ENCODE results near the gene PALLD.

Gene PALLD

GRCh38 chr4:168863719-168864647 lies 367.1 kb downstream of the PALLD start:
- DNase-seq: no peak

DNA sequence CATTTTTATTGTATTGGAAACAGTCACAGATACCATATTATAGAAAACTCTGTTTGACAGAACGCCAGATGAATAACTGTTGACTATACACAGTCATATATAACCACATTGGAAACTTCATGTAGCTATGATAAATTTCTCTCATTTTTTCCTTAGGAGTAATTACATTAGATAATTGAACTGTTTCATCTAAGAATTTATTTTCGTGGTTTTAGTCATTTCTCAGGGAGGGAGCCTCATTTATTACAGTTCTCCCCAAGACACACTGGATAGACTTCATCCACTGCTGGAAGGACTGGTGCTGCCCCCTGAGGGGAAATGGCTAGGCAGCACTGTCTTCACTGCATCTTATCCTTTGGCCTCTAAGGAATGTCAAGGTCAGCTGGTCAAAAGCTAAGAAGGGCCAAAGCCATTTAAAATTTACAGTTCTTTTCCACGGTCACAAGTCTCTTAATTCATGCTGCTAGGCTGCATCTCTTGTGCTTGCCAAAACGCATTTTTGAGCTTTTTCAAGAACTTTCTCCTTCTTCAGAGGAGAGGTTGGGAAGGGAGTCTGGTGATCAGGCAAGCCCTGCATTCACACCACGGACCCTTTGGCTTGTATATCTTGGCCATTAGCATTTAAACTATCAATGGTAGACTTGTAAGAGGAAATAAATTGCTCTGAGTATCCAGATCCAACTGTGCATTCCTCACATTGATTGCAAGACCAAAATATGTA lies 368.1 kb downstream of the PALLD start:
- DNase-seq: no peak

- DNase-seq: no peak
These were observed 369.0 kb downstream of the PALLD start for GRCh38 chr4:168865854-168866253.

GRCh38 chr4:168866635-168867034 lies 369.8 kb downstream of the PALLD start:
- DNase-seq: no peak

DNA sequence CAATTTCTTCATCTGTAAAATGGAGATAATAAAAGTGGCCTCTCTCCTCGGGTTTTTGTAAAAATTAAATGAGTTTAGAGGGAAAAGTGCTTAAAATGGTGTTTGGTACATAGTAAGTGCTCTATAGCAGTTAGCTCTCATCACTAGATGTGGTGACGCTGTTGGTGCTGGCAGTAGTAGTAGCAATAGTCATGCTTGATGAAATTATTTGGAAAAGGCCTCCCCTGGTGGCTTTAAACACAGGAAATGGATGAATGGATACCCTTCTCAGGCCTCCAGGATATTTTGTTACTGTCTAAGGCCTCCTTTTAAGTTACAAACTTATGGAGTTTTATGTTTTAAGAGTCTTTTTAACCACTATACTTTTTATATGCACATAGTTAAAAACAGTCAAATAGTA lies 370.3 kb downstream of the PALLD start:
- DNase-seq: no peak

GRCh38 chr4:168868044-168868781 lies 371.4 kb downstream of the PALLD start:
- DNase-seq: no peak

DNA sequence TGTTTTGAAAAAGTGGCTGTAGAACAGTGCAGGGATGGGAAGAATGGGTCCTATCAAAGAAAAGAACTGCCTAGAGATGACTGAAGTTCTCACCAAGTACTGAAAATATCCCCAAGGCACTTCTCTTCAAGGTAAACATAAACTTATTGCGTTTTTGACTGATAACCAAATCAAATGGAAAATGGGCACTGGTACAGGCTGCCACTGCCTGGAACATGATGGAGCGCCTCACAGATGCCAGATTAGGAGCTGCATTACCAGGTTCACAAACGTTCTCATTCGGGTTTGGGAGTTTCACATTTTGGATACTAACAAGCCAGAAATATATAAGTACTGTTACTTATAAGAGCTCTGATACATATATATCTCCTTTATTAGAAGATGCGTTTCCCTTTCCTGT lies 371.9 kb downstream of the PALLD start:
- DNase-seq: no peak

DNA sequence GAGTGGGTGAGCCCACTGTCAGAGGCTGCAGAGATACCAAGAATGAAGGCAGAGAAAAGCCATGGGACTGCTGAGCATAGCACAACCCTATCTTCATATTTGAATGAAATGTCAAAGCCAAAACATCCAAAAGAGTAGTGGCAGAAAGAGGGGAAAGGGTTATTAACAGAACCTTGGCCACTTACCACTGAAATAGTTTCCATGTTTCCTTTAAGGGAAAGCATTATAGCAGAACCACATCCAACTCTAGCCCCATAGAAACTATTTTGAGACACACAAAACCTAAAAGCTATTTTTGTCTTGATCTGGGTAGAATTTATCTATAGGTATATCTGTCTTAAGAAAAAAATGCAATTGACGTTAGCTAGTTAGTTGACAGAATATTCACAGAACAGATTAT lies 373.2 kb downstream of the PALLD start:
- no peak for DNase-seq

- no peak for DNase-seq
These were observed 374.8 kb downstream of the PALLD start for GRCh38 chr4:168871632-168872031.

DNA sequence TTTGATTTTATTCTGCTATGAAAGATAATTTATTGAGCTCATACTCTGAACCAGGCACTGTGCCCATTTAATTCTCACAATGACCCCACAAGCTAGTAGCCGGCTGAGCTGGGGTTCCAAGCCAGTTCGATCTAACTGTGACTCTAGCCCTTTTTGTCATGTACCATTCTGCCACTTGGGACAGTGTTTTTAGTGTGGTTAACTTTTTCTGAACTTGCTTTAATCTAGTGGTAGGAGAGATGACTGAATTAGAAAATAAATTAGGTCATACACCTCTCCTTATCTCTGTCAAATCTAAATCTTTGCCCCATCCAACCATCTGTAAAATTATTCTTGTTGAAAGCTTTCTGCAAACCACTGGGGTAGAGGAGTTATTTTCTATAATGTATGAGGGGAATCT lies 377.2 kb downstream of the PALLD start:
- DNase-seq: no peak

GRCh38 chr4:168876106-168876505 lies 379.3 kb downstream of the PALLD start:
- no peak for DNase-seq

- peak; percentile 4 for DNase-seq
These were observed 380.9 kb downstream of the PALLD start for GRCh38 chr4:168877511-168878491.

DNA sequence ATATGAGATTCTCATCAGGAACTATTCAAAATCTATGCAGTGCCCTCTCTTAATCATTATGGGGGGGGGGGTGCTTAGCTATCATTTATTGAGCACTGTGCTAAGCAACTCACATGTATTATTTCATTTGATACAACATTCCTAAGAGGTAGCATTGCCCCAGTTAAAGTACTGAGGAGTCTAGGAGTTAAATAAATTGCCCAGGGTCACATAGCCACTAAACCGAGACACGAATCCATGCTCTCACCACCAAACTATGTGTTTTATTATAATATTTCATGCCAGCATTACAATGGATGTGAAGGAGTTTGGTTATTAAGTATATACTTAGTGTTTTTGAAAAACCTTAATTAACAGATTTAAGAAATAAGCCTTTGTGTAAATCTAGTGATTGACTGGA lies 381.8 kb downstream of the PALLD start:
- no peak for DNase-seq

DNA sequence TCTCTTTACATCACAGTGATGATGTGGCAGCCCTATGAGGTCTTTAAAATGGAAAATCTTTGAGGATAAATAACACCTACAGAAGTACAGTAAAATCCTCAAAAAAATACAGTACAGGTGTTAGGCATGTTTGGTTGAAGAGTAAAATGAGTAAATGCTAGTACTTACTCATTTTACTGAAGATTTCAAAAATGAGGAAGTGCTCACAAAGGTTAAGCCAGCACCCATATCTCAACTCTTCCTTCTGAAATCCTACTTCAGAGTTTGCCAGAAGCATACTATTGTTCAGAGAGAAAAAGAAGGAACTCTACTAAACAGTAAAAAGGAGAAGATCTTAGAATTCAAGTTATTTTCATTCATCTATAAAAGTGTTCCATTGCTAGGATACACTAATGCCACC lies 382.3 kb downstream of the PALLD start:
- no peak for DNase-seq

GRCh38 chr4:168880072-168880675 lies 383.3 kb downstream of the PALLD start:
- DNase-seq: no peak

DNA sequence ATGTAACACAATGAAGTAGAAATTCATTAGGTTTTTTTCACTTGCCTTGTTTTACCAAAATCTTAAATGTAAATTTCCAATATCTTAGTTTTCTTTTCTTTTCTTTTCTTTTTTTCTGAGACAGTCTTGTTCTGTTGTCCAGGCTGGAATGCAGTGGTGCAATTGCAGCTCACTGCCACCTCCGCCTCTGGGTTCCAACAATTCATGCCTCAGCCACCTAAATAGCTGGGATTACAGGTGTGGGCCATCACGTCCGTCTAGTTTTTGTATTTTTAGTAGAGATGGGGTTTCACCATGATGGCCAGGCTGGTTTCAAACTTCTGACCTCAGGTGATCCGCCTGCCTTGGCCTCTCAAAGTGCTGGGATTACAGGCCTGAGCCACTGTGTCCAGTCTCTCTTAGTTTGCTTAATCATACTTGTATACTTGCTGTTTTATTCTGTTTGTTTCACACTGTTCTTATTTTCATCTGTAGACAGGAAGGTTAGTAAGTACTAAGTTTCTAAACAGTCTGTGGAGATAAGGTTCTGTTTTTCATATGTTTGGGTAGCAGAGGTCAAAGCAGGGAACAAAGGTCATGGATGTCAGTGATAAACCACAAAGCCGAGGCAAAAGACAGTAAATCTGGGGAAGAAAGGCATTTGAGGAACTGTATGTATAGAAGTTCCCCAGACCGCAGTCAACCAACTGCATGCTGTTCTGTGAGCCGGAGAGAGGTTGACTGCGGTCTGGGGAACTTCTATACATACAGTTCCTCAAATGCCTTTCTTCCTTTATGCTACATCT lies 384.2 kb downstream of the PALLD start:
- peak; percentile 13 for DNase-seq

DNA sequence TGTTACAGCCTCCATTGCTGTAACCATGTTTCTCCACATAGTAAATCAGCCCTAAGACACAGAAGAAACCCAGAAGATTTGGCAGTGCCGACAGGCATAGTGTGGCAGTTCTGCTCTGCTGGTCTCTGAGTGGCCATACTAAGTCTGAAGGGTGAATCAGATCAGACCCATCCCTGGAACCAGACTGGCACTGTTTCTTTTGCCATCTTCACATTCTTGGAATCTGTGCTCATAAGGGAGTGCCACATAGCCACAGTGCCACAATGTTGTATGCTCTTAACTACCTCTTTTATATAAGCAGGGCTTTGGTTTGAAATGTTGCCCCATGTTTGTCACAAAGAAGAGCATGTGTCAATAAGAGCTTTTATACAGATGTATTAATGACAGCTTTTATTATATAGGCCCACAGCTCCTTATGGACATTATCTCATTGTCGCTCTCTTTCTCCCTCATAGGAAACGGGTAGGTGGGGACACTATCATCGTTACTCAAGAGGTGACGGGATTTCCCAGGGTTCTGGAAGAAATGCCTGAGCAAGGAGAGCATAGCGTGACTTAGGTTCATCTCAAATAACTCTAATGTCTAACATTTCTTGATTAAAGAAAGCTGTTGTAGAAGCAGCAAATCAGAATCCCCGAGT lies 385.0 kb downstream of the PALLD start:
- no peak for DNase-seq

- DNase-seq: no peak
These were observed 385.9 kb downstream of the PALLD start for GRCh38 chr4:168882650-168883233.

GRCh38 chr4:168883513-168883912 lies 386.7 kb downstream of the PALLD start:
- DNase-seq: no peak
